GM21576 (cell line): ENCODE data around the gene RBM33.
A peak's percentile ranks its signal among the peaks of the same experiment; 100 is the strongest.

Experiments
- ATAC-seq: cut with Tn5 transposase; IDR thresholded peaks from one replicate; pipeline ENCODE4 v1.9.1; 2021; ENCODE audit warnings: mild to moderate bottlenecking, moderate library complexity; ENCODE audit not compliant: unreplicated experiment

Gene RBM33

DNA sequence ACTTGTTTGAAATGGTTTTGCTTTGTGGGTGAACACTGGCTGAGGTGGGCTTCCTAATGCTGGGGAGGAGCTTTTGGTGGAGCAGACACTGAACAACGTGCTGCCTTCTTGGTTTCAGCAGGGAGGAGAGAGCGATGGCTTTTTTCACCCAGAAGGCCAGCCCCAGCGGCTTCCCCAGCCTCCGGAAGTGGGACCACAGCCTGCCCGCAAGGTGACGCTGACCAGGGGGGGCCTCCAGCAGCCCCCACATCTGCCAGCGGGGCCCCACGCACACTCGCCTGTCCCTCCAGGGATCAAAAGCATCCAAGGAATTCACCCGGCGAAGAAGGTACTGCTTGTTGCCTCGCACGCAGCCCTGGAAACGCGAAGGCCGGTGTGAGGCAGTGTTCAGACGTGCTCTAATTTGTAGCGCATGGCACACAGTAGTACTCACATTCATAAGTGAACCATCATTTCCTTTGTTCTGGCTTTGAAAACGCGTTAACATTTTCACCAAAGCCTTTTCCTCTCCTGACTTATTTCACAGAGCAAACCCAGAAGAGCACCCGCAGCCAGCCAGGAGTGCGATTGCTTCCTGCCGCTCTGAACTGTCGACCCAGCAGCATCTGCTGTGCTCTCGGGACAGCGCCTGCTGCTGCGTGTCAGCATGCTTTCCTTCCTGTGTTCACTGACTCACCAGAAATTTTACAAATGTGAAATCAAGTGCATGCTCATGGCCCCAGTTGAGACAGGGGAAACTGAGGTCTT is 119.4 kb downstream of the RBM33 start:
- peak; percentile 67 for ATAC-seq

DNA sequence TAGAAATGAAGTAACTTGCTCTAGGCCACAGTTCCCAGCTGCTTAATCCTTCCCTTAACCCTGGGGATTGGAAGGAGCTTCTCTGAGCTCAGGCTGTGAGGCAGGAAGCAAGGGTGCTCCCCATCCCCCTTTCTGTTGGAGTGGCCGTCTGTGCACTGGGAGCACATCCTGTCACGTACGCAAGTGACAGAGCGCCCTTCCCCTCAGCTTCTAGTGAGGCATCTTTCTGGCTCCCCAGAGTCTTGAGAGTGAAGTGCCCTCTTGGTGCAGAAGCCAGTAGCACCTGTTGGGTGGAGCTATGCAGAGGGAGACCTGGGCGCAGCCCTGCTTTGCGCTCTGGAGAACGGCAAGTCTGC is 120.0 kb downstream of the RBM33 start:
- ATAC-seq = peak; percentile 55

DNA sequence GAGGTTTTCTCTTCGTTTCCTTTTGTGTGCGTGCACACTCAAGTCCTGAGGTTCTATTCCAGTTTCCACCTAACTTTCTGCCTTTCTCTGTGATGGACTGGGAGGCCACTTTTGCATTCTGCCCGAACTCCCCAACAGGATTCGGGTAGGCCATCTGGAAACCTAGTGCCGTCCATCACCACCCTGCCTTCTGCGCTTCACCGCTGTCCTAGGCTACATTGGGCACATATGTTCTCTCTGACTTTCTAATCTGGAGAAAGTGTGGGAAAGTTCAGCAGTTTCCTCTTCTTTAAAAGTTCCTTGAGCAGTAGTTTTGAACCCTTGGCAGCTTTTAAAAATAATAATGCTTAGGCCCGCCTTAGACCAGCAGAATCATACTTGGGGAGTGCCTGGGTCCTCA is 121.0 kb downstream of the RBM33 start:
- ATAC-seq = no peak

DNA sequence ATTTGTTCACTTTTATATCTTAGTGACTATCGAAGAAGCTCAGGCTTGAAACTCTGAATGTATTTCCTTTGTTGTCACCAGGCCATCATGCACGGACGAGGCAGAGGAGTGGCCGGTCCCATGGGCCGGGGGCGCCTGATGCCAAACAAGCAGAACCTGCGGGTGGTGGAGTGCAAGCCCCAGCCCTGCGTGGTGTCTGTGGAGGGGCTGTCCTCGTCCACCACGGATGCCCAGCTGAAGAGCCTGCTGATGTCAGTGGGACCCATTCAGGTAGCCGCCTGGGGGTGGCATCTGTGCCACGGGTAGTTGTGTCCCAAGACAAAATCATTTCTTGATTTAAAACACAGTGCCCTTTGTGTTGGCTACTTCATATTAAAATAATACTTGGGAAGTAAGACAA is 121.9 kb downstream of the RBM33 start:
- no peak for ATAC-seq

DNA sequence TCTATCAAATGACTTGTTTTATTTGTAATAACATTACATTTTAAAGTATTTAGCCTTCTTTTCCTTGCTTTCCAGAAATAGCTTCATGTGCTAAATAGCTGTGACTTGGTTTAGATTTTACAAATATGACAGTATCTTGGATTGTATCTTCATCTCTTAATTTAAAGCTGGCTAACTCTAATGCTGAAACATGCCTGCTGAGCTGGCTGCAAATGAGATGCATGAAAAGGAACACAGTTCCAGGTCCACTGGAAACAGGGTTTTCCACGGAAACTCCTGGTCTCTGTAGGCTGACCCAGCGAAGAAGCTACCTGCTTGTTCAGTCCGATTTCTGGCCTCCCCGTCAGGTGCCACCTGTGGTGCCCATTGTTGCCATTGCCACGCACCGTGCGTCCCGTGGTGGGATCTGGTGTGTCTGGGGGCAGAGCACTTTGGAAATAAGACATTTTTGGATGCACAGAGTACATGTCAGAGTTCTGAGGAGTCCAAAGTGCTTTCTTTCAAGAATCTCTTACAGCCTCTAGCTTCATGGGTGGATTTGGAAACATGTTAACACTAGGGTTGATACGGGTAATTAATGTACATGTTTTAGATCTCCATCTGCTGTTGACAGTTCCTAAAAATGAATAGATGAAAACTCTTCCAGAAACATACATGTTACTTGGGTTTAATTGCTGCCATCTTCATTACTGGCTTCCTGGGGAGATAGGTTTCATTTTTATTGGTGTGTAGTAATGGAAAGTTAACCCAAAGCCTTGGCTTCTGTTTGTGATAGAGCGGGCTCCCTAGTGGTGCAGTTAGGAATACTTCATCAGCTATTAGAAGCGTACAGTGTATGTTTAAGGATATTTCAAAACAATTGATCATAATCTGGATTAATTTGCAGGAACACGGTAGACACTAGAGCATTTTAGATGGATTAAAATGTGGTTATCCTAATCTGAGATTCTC is 122.8 kb downstream of the RBM33 start:
- no peak for ATAC-seq

DNA sequence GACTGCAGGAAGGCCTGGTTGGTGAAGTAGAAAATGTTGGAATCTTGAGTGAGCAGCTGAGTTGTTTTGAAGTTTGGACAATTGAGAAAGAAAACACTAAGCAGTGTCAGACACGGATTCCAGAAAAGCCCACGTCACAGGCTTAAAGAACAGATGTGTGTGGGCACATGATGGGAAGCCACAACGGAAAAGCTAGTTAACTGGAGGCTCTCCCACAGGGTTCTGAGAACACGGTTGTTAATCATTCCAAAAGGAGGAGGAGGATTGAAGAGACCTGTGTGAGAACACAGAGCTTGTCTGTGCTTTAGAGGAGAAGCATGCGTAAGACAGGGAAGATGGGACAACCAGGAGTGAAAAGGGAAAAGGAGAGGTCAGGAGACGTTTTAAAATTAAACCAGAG is 125.2 kb downstream of the RBM33 start:
- no peak for ATAC-seq

DNA sequence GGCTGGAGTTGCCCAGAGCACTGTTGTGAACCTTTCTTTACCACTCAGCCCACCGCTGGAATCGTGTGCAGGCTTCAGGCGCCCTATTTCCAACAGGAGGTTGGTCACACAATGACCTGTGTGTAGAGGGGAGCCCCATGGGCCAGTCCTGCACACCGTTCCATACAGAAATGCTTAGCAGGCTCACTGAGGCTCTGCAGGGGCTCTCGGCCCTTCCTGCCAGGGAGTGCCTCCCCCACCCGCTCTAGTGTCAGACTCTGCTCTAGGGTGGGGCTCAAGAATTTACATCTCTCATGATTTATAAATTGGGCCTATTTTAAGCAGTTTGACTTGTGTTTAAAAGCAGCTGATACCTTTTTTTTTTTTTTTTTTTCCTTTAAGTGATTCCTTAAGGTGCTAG is 125.8 kb downstream of the RBM33 start:
- no peak for ATAC-seq

DNA sequence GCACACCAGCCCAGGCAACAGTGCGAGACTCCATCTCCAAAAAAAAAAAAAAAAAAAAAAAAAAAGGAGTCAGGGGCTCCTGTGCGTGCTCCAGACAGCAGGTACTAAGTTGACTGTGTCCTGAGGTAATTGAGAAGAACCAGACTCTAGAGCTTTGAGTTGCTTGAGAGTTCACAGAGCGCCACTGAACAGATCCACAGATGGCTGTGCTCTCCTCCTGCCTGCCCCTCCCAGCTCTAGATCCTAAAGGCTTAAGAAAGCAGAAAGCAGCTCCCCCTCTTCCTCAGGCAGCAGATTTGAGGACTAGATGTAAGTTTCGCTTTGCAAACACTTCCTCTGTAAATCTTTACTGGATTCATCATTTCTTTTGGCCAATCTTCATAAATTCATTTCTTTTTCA is 129.1 kb downstream of the RBM33 start:
- ATAC-seq = no peak

DNA sequence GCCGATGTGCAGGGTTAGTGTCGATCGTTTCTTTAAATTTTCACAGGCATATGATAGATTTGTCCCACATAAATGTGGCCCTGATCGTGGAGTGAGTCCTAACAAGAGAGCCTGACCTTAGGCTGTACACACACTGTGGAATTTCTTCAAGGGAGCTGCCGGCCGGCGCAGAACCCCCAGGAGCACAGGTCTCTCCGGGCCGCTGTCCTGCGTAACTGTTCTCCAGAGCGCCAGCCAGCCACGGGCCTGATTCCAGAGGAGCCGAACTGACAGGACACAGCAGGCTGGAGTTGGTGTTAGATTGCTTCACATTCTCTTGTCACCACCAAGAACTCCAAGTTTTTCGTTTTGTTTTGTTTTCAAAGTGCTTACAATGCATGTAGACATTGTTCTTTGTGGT is 130.5 kb downstream of the RBM33 start:
- no peak for ATAC-seq

DNA sequence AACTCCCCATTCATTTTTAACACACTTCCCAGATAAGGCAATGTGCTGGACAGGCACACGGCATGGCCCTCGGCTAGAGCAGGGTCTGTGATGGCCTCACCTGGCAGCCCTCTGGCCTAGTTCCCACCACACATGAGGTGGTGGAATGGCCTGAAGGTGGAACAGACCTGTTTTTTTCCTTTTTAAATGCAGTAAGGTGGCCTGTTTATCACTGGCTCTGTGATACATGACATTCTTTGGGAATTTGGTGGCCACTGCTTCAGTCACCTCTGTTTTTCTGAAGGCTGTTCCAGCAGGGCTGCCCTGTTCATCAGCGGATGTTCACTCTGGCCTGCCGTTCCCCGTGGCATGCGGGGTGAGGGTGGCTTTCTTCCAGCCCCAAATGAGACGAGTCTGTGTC is 131.2 kb downstream of the RBM33 start:
- ATAC-seq = no peak

DNA sequence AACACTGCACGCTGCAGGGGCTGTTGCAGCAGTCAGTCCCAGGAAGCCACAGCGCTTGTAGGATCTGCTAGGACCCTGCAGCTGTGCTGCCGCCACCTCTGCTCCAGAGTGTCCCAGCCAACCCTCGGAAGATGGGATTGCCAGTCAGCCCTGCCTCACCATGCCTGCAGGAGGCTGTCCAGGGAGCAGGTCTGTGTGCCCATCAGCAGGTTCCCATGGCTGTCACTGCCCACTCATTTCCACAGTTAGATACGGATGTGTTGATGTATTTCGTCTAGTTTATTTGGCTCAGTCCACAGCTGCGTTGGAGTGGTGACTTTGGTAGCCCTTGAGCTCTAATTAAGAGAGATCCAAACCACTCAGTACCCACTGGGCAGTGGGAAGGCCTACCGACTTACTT is 132.1 kb downstream of the RBM33 start:
- no peak for ATAC-seq

DNA sequence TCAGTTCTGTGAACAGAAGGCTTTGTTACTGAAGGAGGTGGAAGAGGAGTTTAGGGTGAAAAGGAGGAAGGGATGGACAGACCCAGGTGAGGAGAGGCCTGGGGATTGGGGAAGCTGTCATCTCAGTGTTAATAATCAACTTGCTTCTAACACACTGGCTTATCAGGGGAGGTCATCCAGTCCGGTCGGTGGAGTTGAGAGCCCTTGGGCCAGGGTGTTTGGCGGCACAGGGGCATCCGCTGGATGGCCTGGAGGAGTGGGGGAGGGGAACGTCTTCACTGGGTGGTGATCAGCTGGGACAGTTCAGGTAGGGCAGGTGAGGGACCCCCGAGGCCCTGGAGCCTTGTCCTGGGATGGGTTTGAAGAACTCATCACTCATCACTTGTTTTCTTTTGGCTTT is 133.9 kb downstream of the RBM33 start:
- no peak for ATAC-seq

DNA sequence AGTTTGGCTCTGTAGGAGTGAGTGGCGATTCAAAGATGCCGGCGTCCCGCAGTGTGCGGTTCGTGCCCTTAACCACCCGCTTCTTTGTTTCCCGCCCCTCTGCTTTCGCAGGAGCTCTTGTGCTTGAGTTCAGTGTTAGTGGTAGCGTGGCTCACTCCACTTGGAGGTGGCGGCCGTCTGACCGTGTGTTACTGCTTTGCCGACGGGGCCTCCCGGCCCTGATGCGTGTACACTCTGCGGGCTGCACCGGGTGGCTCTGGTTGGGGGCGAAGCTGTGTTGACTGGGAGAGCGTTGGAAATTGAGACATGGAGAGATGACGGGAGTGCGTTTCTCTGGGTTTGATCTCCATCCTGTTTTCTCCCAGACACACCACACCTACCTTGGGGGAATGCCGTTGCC is 136.4 kb downstream of the RBM33 start:
- ATAC-seq = no peak

DNA sequence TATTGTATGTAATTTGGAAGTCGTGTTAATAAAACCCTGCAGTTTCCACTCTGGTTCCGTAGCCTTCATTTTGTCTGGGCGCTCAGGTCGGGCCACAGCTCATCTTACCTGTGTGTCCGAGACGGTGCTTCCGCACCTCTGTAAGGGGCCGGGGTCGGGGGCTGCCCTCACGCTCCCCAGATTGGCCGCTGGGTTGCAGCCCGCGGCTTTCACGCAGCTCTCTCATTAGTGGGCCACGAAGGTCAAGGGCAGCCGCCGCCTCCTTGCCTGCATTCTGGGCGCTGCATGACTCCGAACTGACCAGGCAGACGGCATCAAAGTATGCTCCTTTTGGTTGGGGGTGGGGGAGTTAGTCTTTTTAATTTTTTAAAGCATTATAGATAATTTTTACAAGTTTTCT is 137.0 kb downstream of the RBM33 start:
- no peak for ATAC-seq

DNA sequence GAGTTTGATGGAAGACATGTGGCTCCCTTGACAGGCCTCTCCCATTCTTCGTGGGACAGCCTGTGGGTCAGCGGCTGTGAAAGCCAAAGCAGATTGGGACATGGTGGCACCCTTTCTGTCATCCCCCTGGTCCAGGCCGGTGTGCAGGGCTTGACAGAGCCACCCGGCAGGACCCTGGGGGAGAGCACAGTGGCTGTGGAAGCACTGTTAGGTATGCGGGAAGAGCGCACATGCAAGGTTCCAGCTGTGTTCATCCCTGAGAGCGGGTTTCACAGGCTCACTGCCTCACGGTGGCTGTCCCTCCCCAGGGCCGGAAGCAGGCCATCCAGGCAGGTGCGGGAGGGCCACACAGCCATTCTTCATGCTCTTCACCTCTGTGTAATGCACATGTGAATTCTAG is 138.0 kb downstream of the RBM33 start:
- no peak for ATAC-seq

DNA sequence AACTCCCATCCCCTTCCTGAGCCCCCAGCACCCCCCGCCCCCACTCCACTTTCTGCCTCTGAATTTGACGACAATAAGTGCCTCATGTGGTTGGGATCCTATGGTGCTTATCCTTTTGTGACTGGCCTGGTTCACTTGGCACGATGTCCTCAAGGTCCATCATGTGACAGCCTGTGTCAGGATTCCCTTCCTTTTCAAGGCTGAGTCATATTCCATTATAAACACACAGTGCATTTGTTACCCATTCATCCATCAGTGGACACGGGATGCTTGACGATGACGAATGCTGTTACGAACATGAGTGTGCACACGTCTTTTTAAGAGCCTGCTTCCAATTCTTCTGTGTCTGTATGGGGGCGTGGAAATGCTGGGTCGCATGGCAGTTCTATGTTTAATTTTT is 141.1 kb downstream of the RBM33 start:
- no peak for ATAC-seq

DNA sequence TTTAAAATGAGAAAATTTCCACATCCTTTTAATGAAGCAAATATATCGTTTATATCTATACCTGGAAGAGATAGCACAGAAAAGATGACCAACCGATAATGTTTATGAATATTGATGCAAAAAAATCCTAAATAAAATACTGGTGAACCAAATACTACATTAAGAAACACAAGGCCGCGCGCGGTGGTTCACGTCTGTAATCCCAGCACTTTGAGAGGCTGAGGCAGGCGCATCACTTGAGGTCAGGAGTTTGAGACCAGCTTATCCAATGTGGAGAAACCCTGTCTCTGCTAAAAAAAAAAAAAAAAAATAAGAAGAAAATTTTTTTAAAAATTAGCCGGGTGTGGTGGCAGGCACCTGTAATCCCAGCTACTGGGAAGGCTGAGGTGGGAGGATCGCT is 142.0 kb downstream of the RBM33 start:
- ATAC-seq = no peak

DNA sequence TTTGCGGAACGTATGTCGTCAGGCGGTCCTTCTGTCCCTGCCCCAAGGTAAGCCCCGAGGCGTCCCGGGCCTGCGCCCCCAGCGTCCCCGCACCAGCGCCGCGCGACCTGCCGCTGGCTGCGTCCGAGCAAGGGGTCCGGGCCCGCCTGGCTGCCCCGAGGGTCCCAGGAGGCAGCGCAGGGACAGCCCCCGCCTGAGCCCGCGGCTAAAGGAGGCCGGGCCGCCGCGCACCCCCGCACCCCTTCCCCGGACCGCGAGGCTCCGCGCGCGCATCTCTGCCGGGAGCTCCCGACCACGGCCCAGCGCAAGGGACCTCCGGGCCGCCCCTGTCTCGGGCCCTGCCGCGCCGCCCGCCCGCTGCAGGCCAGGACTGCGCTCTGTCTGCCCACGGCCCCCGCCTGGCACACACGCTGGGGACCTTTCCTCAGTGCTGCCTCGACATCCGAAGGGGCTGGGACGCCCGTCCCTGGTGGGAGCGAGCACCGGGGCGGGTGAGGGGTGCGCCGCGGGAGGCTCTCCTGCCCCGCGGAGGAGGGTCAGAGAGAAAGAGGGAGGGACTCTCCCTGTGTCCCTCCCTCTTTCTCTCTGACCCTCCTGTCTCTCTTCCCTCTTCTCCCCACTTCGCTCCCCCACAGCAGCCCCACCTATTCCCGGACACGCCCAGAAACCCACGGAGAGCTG is 142.8 kb downstream of the RBM33 start:
- ATAC-seq = no peak

DNA sequence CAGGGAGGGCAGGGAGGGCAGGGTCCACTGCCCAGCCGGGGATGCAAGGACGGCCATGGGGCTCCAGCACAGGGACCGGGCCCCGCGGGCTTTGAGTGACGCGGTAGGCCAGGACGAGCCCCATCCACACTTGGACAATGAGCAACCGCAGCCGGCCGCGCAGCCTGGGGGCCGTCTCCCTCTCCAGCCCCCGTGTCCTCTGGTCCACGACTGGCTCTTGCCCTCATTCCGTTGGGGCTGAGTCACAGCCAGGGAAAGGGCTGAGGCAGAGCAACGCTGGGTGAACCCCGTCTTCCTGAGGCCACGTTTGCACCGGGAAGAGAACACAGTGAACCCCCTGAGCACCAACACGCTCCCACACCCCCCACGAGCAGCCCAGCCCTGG is 144.1 kb downstream of the RBM33 start:
- no peak for ATAC-seq

DNA sequence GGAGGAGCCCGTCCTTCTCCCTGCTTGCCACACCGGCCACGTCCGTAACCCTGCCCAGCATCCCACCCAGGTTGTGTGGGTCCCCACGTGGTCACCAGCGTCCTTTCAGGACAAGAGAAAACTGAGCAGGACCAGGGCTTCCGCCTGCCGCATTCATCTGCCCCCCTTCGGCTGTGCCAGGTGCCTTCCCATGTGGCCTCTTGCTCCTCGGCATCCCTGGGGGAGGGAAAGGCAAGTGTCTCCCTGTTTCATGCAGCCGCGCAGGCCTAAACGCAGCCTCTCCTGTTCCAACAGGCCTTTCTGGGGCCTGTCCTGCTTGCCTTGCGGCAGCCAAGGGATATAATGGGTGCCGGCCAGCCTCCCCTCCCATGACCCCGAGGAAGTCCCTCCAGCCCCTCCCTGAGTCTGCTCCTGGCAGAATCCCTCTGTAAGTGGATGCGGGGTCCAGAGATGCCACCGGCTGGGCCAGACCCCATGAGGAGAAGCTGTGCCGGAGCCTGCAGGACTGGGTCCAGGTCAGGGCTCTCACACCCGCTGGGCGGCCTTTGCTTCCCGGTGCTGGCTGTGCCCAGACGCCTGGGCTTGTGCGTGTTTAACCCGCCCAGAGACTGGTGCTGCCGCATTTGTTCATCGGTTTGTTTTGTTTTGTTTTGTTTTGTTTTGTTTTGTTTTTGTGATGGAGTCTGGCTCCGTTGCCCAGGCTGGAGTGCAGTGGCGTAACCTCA is 144.7 kb downstream of the RBM33 start:
- ATAC-seq = no peak

DNA sequence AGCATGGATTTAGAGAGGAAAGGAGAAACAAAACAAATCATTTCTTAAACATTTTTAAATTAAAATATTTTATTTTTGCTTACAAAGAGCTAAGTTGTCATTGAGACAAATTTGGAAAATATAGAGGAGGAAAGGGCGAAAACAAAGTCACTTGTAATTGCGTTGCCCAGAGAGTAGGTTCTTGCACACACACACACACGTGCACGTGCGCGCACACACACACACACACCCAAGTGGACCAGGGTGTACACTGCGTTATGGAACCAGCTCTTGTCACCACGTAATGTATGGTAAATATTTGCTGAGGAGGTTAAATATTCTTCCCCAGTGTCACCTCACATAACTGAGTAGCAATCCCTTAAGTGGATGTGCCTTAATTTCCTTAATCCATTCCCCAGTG is 146.2 kb downstream of the RBM33 start:
- no peak for ATAC-seq
